Osteoblast (primary cell): Measurements from ENCODE around the gene MBD3L2. TPM values are rescaled to one million over a fixed set of nuclear protein-coding genes. Genes with fewer than 3 reads are reported as not detected.
A peak's percentile ranks its signal among the peaks of the same experiment; 100 is the strongest.

Experiments
- DNase-seq: peaks from one replicate; pipeline ENCODE4 v3.0.0; 2011; ENCODE audit warnings: low spot score, mixed read lengths; ENCODE audit not compliant: insufficient read length; ENCODE audit errors: missing footprints
- H2AFZ ChIP-seq: 2 replicates; pipeline ENCODE4 v1.6.0; 2011; ENCODE audit warnings: mild to moderate bottlenecking, low read length
- H3K27ac ChIP-seq: 2 replicates; pipeline ENCODE4 v1.5.1; 2011; ENCODE audit warnings: mild to moderate bottlenecking, low read depth, low read length, moderate library complexity
- H3K27me3 ChIP-seq: 2 replicates; pipeline ENCODE4 v1.6.0; 2012; ENCODE audit warnings: mild to moderate bottlenecking, control low read depth, inconsistent platforms, low read length, moderate library complexity; ENCODE audit not compliant: insufficient read depth
- H3K36me3 ChIP-seq: 2 replicates; pipeline ENCODE4 v1.5.1; 2011; ENCODE audit warnings: mild to moderate bottlenecking, low read length, control low read depth, moderate library complexity; ENCODE audit not compliant: insufficient read depth
- H3K4me1 ChIP-seq: 2 replicates; pipeline ENCODE4 v1.5.1; 2011; ENCODE audit warnings: mild to moderate bottlenecking, low read length, control low read depth, moderate library complexity; ENCODE audit not compliant: insufficient read depth
- H3K4me2 ChIP-seq: 2 replicates; pipeline ENCODE4 v1.6.0; 2011; ENCODE audit warnings: mild to moderate bottlenecking, low read length; ENCODE audit not compliant: insufficient read depth
- H3K4me3 ChIP-seq: fragments of 200-600 bp; sonication (generic); 3 replicates; pipeline ENCODE4 v1.5.1; 2012; ENCODE audit warnings: mild to moderate bottlenecking, low read length, inconsistent platforms; ENCODE audit not compliant: insufficient read depth
- H3K79me2 ChIP-seq: 2 replicates; pipeline ENCODE4 v1.6.0; 2012; ENCODE audit warnings: mild to moderate bottlenecking, low read length, control low read depth, inconsistent platforms; ENCODE audit not compliant: insufficient read depth
- H3K9me3 ChIP-seq: 2 replicates; pipeline ENCODE4 v1.5.1; 2011; ENCODE audit warnings: low read depth, low read length, control low read depth
- H4K20me1 ChIP-seq: 2 replicates; pipeline ENCODE4 v1.6.0; 2012; ENCODE audit warnings: mild to moderate bottlenecking, low read length, control low read depth; ENCODE audit not compliant: insufficient read depth
- CTCF ChIP-seq: IDR thresholded peaks from 2 replicates; pipeline ENCODE4 v1.5.1; 2011; ENCODE audit warnings: mild to moderate bottlenecking, low read depth, low read length, moderate library complexity; ENCODE audit errors: extremely low read depth
- total RNA-seq: library from RNA; depleted of rRNA; stranded (reverse); fragments of >200 nt; gene quantifications from 2 replicates; pipeline ENCODE4 v1.2.3, GENCODE V29; 2012

MBD3L2 gene
- total RNA-seq, 1 donor, result not detected

DNA sequence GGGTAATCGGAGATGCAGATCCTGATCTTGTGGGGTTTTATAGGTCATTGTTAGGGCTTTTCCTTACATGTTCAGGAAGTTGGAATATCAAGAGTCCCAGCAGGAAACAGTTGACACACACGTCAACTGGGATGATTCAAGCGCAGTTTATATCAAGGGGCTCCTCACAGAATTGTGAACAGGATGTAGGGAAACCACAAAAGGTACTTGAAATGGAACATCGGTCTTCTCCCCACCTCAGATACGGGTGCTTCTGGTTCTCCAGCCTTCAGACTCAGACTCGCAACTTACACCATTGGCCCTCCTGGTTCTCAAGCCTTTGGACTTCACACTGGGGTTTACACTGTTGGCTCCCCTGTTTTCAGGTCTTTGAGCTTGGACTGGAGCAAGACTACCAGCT, 39.9 kb downstream of the MBD3L2 start:
- H4K20me1 ChIP-seq, result no peaks in the 10 kb centered on the region
- no peak overlapping the region for H3K4me2 ChIP-seq
- H3K4me1 ChIP-seq, result no peaks in the 10 kb centered on the region
- no peak overlapping the region for H3K27ac ChIP-seq
- no peaks in the 10 kb centered on the region for H3K27me3 ChIP-seq
- DNase-seq, result no peak
- H3K9me3 ChIP-seq, result peaks cover 17% of the 10 kb centered on the region
- H3K36me3 ChIP-seq, result peaks cover 8% of the 10 kb centered on the region
- H3K4me3 ChIP-seq, result no peak overlapping the region
- no peaks in the 10 kb centered on the region for H3K79me2 ChIP-seq
- H2AFZ ChIP-seq, result no peak overlapping the region
- TF ChIP-seq CTCF, result no peak

- H3K4me1 ChIP-seq, result peaks cover 5% of the 10 kb centered on the region
- H2AFZ ChIP-seq, result no peak overlapping the region
- DNase-seq, result no peak
- H3K9me3 ChIP-seq, result no peaks in the 10 kb centered on the region
- H3K27me3 ChIP-seq, result no peaks in the 10 kb centered on the region
- peak overlapping the region; percentile 93 for H3K4me2 ChIP-seq
- H4K20me1 ChIP-seq, result no peaks in the 10 kb centered on the region
- H3K36me3 ChIP-seq, result no peaks in the 10 kb centered on the region
- TF ChIP-seq CTCF, result no peak
- peak overlapping the region; percentile 90 for H3K4me3 ChIP-seq
- no peaks in the 10 kb centered on the region for H3K79me2 ChIP-seq
- no peak overlapping the region for H3K27ac ChIP-seq
These were observed 49.0 kb downstream of the MBD3L2 start for GRCh38 chr19:7098096-7098495.

DNA sequence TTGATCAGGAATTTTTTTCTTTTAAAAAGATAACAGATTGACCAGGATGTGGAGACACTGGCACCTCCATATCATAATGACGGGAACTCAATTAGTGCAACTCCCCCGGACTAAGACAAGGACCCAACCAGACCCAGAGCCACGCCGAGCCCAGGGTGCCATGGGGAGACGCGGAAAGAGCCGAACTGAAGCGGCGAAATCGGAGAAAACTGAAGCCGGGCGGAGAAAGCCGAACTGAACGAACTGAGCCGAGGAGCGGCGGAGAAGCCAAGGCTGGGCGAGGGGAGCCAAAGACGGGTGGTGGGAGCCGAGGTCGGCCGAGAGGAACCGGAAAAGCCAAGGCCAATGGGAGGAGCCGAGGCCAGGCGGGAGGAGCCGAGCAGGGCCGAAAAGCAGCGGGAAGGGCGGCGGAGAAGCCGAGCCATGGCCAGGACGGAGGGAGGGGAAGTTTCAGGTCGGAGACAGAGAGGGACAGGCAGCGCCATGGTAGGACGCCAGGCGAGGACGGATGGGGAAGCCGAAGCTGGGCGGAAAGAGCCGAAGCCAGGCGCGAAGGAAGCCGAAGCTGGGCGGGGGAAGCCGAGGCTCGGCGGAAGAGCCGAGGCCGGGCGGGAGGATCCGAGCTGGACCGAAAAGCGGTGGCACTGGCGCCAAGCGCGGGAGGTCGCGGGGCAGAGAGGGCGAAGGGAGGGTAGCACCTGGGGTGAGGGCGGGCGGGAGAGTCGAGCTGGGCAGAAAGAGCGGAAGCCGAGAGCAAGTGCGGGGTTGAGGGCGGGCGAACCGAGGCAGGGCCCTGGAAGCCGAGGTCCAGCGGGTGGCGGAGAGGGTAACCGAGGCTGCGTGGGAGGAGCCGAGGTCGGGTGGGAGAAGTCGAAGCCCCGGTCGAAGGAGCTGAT, 49.8 kb downstream of the MBD3L2 start:
- no peaks in the 10 kb centered on the region for H3K36me3 ChIP-seq
- peak overlapping the region; percentile 96 for H2AFZ ChIP-seq
- peaks cover 5% of the 10 kb centered on the region for H3K4me1 ChIP-seq
- H3K27ac ChIP-seq, result peak overlapping the region; percentile 82
- DNase-seq, result peak; percentile 95
- H3K27me3 ChIP-seq, result no peaks in the 10 kb centered on the region
- peak overlapping the region; percentile 93 for H3K4me2 ChIP-seq
- no peaks in the 10 kb centered on the region for H3K79me2 ChIP-seq
- peak overlapping the region; percentile 90 for H3K4me3 ChIP-seq
- H4K20me1 ChIP-seq, result no peaks in the 10 kb centered on the region
- no peak for TF ChIP-seq CTCF
- no peaks in the 10 kb centered on the region for H3K9me3 ChIP-seq

GRCh38 chr19:7099597-7099921, 50.4 kb downstream of the MBD3L2 start:
- Histone ChIP-seq H2AFZ (peak overlapping the region; percentile 96), H3K27me3 (no peaks in the 10 kb centered on the region), H3K79me2 (no peaks in the 10 kb centered on the region), H3K36me3 (no peaks in the 10 kb centered on the region), H3K4me3 (peak overlapping the region; percentile 90), H3K27ac (peak overlapping the region; percentile 82), H3K4me2 (peak overlapping the region; percentile 93), H4K20me1 (no peaks in the 10 kb centered on the region), H3K4me1 (peaks cover 5% of the 10 kb centered on the region), H3K9me3 (no peaks in the 10 kb centered on the region)
- TF ChIP-seq CTCF, result no peak
- DNase-seq, result no peak
